Osteoblast (primary cell): ENCODE data around the gene RBM41. TPM values are rescaled to one million over a fixed set of nuclear protein-coding genes. Genes with fewer than 3 reads are reported as not detected.
A peak's percentile ranks its signal among the peaks of the same experiment; 100 is the strongest.

ENCODE experiments used
- DNase-seq: peaks from one replicate; pipeline ENCODE4 v3.0.0; 2011; ENCODE audit warnings: low spot score, mixed read lengths; ENCODE audit not compliant: insufficient read length; ENCODE audit errors: missing footprints
- H2AFZ ChIP-seq: 2 replicates; pipeline ENCODE4 v1.6.0; 2011; ENCODE audit warnings: mild to moderate bottlenecking, low read length
- H3K27ac ChIP-seq: 2 replicates; pipeline ENCODE4 v1.5.1; 2011; ENCODE audit warnings: mild to moderate bottlenecking, low read depth, low read length, moderate library complexity
- H3K27me3 ChIP-seq: 2 replicates; pipeline ENCODE4 v1.6.0; 2012; ENCODE audit warnings: mild to moderate bottlenecking, control low read depth, inconsistent platforms, low read length, moderate library complexity; ENCODE audit not compliant: insufficient read depth
- H3K36me3 ChIP-seq: 2 replicates; pipeline ENCODE4 v1.5.1; 2011; ENCODE audit warnings: mild to moderate bottlenecking, low read length, control low read depth, moderate library complexity; ENCODE audit not compliant: insufficient read depth
- H3K4me1 ChIP-seq: 2 replicates; pipeline ENCODE4 v1.5.1; 2011; ENCODE audit warnings: mild to moderate bottlenecking, low read length, control low read depth, moderate library complexity; ENCODE audit not compliant: insufficient read depth
- H3K4me2 ChIP-seq: 2 replicates; pipeline ENCODE4 v1.6.0; 2011; ENCODE audit warnings: mild to moderate bottlenecking, low read length; ENCODE audit not compliant: insufficient read depth
- H3K4me3 ChIP-seq: fragments of 200-600 bp; sonication (generic); 3 replicates; pipeline ENCODE4 v1.5.1; 2012; ENCODE audit warnings: mild to moderate bottlenecking, low read length, inconsistent platforms; ENCODE audit not compliant: insufficient read depth
- H3K79me2 ChIP-seq: 2 replicates; pipeline ENCODE4 v1.6.0; 2012; ENCODE audit warnings: mild to moderate bottlenecking, low read length, control low read depth, inconsistent platforms; ENCODE audit not compliant: insufficient read depth
- H3K9me3 ChIP-seq: 2 replicates; pipeline ENCODE4 v1.5.1; 2011; ENCODE audit warnings: low read depth, low read length, control low read depth
- H4K20me1 ChIP-seq: 2 replicates; pipeline ENCODE4 v1.6.0; 2012; ENCODE audit warnings: mild to moderate bottlenecking, low read length, control low read depth; ENCODE audit not compliant: insufficient read depth
- total RNA-seq: library from RNA; depleted of rRNA; stranded (reverse); fragments of >200 nt; gene quantifications from 2 replicates; pipeline ENCODE4 v1.2.3, GENCODE V29; 2012
- TF ChIP-seq, protein P1 (sequence below): IDR thresholded peaks from 2 replicates; pipeline ENCODE4 v1.5.1; 2011; ENCODE audit warnings: mild to moderate bottlenecking, low read depth, low read length, moderate library complexity; ENCODE audit errors: extremely low read depth

The RBM41 gene
- total RNA-seq, 1 donor: 13.8 TPM

- Histone ChIP-seq H3K27me3 (no peaks in the 10 kb centered on the region), H3K4me3 (no peak overlapping the region), H3K4me1 (no peaks in the 10 kb centered on the region), H3K9me3 (no peaks in the 10 kb centered on the region), H3K27ac (no peak overlapping the region), H3K36me3 (no peaks in the 10 kb centered on the region), H3K4me2 (no peak overlapping the region), H3K79me2 (no peaks in the 10 kb centered on the region), H4K20me1 (no peaks in the 10 kb centered on the region), H2AFZ (no peak overlapping the region)
- DNase-seq: peak; percentile 59
- TF ChIP-seq, protein P1, sequence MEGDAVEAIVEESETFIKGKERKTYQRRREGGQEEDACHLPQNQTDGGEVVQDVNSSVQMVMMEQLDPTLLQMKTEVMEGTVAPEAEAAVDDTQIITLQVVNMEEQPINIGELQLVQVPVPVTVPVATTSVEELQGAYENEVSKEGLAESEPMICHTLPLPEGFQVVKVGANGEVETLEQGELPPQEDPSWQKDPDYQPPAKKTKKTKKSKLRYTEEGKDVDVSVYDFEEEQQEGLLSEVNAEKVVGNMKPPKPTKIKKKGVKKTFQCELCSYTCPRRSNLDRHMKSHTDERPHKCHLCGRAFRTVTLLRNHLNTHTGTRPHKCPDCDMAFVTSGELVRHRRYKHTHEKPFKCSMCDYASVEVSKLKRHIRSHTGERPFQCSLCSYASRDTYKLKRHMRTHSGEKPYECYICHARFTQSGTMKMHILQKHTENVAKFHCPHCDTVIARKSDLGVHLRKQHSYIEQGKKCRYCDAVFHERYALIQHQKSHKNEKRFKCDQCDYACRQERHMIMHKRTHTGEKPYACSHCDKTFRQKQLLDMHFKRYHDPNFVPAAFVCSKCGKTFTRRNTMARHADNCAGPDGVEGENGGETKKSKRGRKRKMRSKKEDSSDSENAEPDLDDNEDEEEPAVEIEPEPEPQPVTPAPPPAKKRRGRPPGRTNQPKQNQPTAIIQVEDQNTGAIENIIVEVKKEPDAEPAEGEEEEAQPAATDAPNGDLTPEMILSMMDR: no peak
These were observed 36.4 kb upstream of the RBM41 start for GRCh38 chrX:107154787-107155620.

GRCh38 chrX:107153005-107153404 lies 34.4 kb upstream of the RBM41 start:
- Histone ChIP-seq H3K9me3 (no peaks in the 10 kb centered on the region), H3K4me2 (no peak overlapping the region), H2AFZ (no peak overlapping the region), H3K4me1 (no peaks in the 10 kb centered on the region), H3K79me2 (no peaks in the 10 kb centered on the region), H3K27ac (no peak overlapping the region), H3K36me3 (no peaks in the 10 kb centered on the region), H3K4me3 (no peak overlapping the region), H3K27me3 (peaks cover 7% of the 10 kb centered on the region), H4K20me1 (no peaks in the 10 kb centered on the region)
- TF ChIP-seq, protein P1: no peak
- DNase-seq: no peak

DNA sequence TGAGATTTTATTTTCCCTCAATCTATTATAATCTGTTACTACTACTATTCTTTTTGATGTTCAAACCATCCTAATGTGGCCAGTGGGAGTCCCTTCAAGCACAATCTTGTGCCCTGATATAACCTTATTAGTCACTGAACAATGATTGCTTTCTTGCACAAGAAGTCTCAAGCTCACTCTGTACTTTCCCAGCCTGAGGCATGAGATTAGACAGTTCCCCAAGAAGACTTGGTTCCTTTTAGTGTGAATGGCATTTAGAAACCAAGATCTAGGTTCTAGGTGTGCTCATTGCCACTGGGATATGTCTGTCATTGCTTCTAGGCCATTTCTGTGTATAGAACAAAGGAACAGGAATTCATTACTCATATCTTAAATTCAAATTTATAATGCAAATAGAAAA lies 28.0 kb upstream of the RBM41 start:
- no peak for DNase-seq
- Histone ChIP-seq H3K4me3 (no peak overlapping the region), H3K27ac (no peak overlapping the region), H3K36me3 (no peaks in the 10 kb centered on the region), H3K79me2 (no peaks in the 10 kb centered on the region), H3K27me3 (peaks cover 14% of the 10 kb centered on the region), H3K4me1 (no peaks in the 10 kb centered on the region), H4K20me1 (no peaks in the 10 kb centered on the region), H3K9me3 (no peaks in the 10 kb centered on the region), H2AFZ (no peak overlapping the region), H3K4me2 (no peak overlapping the region)
- TF ChIP-seq, protein P1: no peak

DNA sequence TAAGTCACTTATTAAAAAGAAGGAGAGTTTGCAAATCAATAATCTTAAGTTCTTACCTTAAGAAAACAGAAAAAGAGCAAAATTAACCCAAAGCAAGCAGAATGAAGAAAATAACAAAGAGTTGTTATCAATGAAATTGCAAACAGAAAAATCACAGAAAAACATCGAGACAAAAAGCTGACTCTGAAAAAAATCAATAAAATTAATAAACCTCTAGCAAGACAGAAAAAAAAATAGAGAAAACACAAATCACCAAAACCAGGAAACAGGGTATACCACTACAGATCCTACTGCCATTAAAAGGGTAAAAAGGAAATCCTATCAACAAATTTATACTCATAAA lies 17.3 kb upstream of the RBM41 start:
- Histone ChIP-seq H3K4me2 (no peak overlapping the region), H3K79me2 (no peaks in the 10 kb centered on the region), H3K4me3 (no peak overlapping the region), H3K27me3 (no peaks in the 10 kb centered on the region), H3K27ac (no peak overlapping the region), H3K4me1 (no peaks in the 10 kb centered on the region), H4K20me1 (no peaks in the 10 kb centered on the region), H3K9me3 (no peaks in the 10 kb centered on the region), H3K36me3 (no peaks in the 10 kb centered on the region), H2AFZ (no peak overlapping the region)
- no peak for DNase-seq
- TF ChIP-seq, protein P1: no peak
